CD4-positive, alpha-beta T cell treated with Interleukin-12 subunit alpha and Interleukin-12 subunit beta, for 1 hour (primary cell): Measurements from ENCODE around the gene SIPA1L3.

Experiments
- DNase-seq: peaks from one replicate; pipeline ENCODE4 v3.0.0-alpha.2; 2020

Gene SIPA1L3

DNA sequence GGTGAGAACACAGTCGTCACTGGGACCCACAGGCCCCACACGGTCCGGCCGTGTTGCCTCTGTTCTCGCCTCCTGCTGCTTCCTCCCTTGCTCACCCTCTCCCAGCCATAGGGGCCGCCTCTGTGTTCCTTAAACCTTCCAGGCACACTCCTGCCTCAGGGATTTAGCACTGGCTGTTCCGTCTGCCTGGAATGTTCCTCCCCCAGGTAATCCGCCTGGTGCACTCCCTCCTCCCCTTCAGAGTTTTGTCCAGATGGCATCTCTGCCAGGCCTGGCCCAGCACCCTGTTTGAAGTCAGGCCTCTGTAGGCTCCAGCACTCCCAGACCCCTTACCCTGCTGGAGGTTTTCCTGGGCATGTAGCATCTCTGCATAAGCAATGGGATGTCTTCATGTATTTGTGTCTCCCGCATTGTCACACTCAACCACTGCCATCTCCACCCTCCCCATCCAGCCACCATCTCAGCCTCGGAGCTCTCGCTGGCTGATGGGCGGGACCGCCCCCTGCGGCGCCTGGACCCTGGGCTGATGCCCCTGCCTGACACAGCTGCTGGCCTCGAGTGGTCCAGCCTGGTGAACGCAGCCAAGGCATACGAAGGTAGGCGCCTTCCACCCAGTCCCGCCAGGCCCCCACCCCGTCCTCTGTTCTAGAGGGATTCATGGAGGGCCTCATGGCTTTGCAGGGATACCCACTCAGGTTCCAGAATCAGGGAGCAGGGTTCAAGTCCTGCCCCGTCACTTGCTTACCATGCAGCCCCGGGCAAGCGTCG, 291.1 kb downstream of the SIPA1L3 start:
- no peak for DNase-seq

DNA sequence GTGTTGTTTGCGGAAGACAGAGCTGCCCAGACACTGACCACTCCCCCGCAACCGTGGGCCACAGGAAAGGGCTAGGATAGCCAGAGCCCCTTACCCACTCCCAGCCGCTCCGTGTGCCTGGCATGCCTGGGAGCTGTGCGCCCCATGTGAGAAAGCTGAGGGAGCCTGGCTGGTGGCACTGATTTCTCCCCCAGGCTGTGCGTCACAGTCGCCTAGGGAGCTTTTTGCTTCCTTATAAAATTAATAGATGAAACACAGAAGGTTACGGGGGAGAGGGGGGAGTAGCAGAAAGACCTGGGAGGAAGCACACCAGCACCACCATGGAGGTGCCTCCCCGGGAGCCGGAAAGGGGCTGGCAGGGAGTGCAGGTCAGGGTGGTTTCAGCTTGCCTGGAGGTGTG, 292.3 kb downstream of the SIPA1L3 start:
- no peak for DNase-seq

DNA sequence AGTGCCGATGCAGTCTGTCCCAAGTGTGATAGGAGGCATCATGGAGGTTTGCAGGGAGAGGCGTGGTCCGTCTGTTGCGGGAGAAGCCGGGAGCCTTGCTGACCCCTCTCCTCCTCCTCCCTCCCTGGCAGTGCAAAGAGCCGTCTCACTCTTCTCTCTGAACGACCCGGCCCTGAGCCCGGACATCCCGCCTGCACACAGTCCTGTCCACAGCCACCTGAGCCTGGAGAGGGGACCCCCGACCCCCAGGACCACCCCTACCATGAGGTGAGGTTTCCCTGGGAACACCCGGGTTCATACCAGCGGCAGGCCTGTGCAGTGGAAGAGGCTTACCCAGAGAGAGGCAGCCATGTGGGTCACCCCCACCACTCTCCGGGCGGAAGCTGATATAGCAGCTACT, 294.7 kb downstream of the SIPA1L3 start:
- DNase-seq: no peak

DNA sequence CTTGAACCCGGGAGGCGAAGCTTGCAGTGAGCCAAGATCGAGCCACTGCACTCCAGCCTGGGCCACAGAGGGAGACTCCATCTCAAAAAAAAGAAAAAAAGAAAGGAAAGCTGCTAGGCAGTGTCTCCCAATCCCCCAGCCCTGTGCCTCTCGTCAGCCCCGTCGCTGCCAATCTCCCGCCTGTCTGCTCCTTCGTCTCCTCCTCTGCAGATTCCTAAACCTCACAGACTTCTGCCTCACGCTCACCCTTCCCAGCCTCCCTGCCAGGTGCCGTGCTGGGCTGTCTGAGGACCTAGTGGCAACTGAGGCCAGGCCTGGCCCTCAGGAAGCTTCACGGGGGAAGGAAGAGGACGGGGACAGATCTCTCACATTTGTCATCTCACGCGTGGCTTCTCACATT, 295.5 kb downstream of the SIPA1L3 start:
- no peak for DNase-seq

DNA sequence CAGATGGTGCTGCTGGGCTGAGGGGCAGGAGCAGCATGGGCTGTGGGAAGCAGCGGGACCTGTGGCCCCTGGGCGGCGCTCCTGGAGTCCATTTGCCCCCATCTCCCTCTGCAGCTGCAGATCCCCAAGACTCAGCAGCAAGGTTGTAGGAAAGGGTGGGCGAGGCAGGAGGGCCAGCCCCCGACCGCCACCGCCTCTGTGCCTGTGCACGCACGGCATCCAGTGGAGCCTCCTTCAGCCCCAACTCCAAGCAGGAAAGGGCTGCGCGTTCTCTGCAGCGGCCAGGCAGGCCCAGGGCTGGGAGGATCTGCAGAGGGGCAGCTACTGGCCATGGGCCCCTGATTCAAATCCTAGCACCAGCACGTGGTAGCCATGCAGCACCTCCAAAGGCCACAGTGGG, 296.2 kb downstream of the SIPA1L3 start:
- DNase-seq: no peak

DNA sequence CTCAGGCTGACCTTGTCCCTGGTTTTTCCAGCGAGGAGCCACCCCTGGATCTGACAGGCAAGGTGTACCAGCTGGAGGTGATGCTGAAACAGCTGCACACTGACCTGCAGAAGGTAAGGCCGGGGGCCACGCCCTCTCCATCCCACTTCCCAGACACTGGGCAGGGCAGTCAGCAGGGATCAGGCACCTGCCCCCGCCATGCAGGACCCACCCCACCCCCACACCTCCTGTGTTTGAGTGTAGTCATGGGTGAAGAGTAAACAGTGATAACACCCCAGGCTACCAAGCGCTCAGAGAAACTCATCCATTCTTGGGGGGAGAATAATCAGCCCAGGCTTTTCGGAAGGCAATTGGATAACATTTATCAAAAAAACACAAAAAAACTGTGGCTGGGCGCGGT, 297.1 kb downstream of the SIPA1L3 start:
- no peak for DNase-seq

DNA sequence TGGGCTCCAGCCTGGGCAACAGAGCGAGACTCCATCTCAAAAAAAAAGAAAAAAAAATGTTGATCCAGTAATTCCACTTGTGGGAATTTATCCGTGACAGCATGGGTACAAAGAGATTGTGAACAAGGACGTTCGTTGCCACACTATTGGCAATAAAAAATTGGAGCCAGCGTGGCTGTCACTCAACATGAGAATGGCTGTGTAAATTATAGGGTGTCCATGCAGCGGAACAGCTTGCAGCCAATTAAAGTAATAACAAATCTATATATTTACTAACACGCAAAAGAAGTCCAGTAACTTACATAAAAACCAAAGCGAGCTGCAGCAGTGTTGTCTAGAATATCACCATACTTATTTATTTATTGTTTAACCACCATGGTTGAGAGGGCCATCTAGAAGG, 297.7 kb downstream of the SIPA1L3 start:
- DNase-seq: no peak

DNA sequence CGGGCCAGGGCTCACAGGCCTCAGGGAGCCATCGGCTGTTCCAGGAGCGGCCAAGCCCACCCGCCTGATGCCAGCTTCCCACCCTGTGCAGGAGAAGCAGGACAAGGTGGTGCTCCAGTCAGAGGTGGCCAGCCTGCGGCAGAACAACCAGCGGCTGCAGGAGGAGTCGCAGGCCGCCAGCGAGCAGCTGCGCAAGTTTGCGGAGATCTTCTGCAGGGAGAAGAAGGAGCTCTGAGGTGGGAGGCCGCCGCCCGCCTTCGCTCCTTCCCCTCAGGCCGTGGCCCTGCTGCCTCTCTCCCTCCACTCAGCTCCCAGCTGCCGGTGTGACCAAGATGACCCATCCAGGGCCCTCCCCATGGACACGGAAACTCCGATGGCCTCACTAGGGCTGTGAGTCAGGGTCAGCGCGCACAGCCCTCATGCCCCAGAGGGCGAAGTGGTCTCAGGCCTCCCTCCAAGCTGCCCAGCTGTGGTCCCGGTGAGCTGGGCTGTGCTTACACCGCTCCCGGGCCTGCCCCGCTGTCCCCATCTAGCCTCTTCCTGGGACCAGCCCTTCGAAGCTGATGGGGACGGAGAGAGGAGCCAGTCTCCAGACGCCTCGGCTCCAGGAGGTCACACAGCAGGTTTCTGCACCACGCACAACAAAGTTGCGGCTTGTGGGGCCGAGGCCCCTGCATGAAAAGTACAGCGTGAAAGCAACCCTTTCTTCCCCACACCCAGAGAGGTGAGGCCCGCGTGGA, 299.2 kb downstream of the SIPA1L3 start:
- DNase-seq: no peak

DNA sequence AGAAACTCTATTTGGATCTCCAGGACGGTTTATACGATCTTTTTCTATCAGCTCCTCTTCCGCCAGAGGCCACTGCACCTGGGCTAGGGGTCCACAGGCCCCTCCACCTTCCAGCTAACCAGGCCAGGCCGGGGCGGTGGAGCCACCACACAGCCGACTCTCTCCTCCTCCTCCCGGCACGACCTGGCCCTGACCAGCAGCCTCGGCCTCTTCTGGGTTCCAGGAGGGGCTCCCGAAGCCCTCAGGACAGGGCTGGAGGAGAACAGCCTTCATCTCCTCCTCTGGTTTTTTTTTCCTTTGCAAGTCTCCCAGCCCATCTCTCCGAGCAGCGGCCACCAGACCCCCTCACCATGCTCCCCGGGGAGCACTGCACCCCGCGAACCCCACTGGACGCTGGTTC, 299.9 kb downstream of the SIPA1L3 start:
- no peak for DNase-seq

DNA sequence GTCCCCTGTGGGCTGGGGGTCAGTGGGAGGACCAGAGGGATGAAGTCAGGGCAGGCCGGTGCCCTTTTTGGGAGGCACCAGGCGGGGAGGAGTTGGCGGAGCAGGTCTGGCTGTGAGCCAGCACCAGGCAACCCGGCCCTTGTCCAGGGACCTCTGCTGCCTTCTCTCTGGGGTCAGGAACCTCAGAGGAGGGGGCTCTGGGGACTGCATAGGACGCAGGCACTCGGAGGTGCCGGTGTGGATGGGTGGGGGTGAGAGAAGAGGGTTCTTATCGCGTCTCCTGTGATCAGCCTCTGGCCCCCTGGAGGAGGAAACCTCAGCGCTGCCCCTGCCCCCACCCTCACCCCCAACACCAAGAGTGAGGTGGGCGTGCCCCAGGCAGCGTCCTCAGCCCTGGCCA, 300.5 kb downstream of the SIPA1L3 start:
- DNase-seq: no peak

DNA sequence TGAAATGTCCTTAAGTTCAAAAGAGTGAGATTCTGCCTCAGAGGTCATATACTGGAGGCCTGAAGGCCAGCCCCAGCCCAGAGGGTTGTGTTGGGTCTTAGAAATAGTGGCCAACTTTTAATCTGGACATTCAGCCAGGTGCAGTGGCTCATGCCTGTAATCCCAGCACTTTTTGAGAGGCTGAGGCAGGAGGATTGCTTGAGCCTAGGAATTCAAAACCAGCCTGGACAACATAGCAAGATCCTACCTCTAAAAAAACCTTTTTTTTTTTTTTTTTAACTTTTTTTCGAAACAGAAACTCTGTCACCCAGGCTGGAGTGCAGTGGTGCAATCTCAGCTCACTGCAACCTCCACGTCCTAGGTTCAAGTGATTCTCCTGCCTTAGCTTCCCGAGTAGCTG, 301.6 kb downstream of the SIPA1L3 start:
- no peak for DNase-seq

DNA sequence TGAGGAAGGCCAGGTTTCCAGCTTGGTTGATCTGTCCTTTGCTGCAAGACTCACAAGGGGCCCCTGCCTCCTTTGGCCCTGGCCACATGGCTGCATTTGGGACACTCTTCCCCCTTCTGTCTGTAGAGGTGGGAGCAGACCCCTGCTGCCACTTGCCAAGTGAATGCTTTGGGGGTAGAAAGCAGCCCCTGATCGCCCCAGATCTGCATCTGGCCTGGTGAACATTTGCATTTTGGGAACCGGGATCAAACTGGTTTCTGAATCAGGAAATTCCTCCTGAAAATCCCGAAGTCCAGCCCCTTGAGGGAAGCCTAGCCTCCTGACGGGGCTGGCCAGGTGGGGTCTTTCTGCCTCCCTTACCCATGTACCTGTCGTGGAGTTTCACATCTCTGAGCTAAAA, 302.1 kb downstream of the SIPA1L3 start:
- DNase-seq: no peak

DNA sequence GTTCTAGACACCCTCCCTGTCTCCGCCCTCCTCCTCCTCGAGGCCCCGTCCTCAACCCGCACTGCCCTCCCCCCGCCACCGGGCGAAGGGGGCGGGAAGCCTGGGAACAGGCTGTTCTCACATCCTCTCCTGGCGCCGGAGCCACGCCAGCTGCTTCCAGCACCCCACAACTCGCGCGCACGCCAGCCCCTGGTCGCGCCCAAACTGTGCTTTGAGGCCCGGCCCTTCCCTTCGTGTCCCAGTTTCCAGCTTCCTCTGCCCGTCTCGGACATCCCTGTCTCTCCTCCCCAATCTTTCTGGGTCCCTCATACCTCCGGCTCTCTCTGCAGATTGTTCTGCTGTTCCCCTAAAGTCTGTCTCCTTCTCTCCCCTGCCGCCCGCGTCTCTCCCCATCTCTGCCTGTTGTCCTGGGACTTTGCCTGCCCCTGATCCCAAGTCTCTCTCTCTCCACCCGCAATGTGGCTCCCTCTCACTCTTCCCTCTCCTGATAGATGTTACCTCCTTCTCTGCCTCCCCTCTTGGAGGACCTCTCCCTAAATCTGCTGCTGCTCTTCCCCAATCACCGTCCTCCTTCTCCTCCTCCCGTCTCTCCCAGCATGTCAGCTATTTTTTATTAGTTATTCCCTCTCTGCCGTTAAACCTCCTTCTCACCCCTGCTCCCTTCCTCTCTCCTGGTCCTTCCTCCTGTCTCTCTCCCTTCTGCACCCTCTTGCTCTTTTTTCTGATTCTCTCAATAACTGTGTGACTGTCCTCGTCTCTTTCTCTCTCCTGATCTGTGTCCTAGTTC, 302.9 kb downstream of the SIPA1L3 start:
- no peak for DNase-seq

DNA sequence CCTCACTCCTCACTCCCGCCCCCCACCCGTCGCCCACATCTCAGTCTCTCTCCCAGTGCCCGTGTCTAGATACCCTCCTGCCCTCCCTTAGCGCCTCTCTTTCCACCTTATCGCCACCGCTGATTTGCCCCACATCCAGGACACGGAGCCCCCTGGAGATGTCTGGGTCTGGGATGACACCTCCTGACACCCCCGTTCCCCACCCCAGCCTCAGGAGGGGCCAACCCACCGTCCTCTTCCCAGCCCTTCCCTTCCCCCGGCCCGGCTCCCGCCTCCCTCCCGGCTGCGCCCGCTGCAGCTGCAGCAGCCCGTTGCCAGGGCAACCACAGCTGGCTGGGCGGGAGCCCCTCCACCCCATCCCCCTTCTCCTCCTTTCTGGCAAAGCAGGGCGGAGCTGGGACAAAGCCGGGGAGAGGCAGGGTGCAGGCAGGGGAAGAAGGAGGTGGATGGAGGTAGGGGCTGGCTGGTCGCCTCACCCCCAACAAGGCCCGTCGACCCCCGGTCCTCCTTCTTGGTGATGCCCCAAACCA, 303.5 kb downstream of the SIPA1L3 start:
- DNase-seq: no peak

DNA sequence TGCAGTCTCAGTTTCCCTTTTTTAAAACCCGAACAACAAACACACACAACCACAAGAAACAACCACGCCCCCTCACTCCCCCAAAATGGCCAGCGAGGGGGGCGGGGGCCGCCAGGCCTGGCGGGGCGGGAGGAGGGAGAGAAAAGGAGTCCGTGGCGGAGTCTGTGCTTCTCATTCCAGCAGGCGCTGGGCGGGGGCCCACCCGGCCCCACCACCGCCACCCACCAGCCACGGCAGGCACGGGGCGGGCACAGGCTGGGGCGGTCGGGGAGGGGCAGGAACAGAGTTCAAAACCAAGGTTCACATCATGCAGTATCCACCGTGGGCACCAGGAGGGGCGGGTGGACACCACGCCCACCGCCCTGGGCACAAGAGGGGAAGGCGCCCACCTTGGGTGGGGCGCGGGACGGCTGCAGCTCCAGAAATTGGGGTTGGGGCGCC, 304.2 kb downstream of the SIPA1L3 start:
- DNase-seq: no peak

DNA sequence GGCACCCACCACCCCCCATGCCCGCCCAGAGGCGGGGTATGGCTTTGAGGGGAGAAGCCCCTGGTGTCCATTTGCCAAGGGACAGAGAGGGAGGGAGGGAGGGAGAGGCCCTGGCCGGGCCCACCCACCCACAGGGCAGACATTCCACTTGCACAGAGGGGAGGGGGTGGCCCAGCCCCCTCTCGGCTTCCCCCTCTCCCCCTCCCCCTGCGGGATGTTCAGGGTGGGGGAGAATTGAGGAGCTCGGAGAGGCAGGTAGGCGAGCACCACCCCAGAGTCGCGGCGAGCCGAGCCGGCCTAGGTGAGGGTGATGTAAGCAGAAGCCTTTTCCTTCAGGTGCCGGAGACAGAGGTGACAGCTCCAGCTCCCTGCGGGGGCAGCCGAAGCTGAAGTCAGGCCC, 304.8 kb downstream of the SIPA1L3 start:
- DNase-seq: no peak

DNA sequence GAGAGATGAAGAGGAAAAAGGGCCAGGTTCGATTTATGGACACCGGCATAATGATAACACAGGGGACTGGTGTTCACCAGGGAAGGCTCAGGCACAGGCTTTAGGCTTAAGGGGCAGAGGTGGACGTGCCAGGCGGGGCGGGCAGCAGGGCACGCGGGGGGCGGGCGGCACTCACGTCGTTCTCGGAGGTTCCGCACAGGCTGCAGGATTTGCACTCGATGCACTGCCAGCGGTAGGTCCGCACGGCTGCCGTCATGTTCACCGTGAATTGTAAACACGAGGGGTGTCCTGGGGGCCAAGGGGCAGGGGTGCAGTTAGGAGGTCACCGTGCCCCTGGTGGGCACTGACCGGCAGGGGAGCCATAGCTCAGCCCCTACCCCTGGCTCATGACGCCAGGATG, 306.5 kb downstream of the SIPA1L3 start:
- no peak for DNase-seq

DNA sequence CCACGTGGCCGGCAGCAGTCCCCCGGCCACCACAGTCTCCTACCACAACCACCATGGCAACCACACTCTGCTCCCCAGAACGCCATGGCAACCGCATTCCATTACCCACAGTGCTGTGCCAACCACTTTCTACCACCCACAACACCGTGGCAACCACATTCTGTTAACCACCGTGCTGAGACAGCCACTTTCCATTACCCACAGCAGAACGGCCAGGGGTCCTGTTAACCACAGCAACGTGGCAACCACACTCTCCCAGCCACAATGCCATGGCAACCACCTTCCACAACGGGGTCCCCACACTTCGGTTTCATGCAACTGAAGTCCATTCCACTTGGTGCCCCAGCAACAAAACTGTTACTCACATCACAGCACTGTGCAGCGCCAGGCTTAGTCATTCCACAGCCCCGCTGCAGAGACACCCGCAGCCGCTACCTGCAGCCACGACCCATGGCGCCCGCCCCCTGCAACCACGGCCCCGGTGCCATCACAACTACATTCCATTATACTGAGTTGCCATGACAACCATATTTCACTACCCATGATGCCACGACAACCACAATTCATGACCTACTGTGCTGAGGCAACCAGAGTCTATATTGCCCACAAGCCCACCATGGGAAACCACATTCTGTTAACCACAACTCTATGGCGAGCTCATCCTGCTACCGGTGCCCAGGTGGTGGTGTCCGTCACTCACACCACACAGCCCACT, 307.1 kb downstream of the SIPA1L3 start:
- DNase-seq: peak; percentile 55

DNA sequence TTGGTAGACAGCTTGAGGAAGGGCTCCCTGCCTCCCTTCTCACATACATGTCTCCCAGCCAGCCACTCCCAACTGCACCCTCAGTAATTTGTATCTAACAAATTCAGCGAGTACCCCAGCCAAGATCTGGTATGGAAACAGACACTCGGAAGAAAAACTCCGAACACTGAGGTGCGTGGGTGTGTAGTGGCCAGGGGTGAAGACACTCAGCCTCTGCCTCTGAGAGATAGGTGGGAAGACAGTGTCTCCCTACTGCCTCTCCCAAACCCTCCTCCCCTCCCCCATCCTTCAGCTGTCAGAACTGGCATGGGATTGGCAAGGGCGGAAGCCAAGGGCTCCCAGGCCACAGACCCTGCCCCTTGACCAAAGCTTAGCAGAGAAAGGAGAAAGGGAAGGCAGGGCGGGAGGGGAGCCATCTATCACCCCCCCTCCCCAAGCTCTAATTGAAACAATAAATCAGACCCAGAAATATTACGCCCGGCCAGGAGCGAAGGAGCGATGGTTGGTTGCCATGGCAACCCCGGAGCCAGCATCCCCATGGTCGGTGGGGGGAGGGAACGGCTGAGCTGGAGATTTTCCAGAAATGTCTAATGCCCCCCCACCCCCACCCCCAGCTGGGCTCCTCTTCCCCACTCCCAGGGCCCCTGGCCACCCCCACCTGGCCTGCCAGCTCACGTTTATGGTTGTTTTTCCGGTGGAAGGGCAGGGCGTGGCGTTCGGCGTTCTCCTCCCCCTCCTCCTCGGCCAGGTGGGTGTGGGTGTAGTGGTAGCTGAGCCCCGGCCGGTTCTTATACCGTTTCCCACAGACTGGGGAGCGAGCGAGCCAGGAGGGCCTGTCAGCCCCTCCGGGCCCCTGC, 310.0 kb downstream of the SIPA1L3 start:
- DNase-seq: no peak

DNA sequence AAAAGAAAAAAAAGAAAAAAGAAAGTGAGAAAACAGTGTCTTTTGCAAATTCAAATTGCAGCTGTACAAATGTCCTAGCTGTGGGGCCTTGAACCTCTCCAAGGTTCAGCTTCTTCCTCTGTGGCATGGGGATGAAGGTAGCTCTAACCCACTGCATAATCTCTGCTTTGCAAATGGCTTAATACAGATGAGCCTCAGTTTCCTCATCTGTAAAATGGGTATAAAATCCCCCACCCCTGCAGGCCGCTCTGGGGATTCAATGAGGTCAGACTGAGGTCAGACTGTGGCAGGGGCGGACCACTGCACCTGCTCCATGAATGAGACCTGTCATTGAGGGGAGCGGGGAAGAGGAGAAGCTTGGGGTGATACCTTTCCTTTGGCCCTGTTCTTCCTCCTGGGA, 311.2 kb downstream of the SIPA1L3 start:
- DNase-seq: no peak

DNA sequence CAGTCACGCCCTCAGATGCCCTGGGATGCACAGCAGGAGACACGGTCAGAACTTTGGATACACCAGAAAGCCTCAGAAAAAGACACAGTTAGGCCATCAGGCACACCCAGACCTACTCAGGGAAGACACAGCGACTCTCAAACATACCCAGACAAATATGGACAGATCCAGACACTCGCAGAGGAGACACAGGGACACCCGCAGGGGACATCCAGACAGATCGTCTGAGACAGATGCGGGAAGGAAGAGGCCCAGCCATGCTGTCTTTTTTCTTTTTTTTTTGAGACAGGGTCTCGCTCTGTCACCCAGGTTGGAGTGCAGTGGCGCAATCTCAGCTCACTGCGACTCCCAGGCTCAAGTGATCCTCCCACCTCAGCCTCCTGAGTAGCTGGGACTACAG, 312.2 kb downstream of the SIPA1L3 start:
- no peak for DNase-seq

DNA sequence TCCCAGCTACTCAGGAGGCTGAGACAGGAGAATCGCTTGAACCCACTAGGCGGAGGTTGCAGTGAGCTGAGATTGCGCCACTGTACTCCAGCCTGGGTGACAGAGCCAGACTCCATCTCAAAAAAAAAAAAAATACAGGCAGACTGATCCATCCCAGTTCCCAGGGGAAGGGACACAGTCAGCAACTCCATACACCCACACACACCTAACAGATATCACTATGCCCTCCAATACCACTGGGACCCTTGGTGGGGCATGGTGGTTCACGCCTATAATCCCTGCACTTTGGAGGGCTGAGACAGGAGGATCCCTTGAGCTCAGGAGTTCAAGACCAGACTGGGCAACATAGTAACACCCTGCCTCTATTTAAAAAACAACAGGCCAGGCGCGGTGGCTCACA, 314.4 kb downstream of the SIPA1L3 start:
- DNase-seq: no peak
